ENCODE measurements around the gene ZBTB40.

ZBTB40 gene

GRCh38 chr1:22461678-22462527 is 10.3 kb downstream of the ZBTB40 start:
- in situ Hi-C loops (cut with MboI; ENCODE audit: low sequenced_read_pairs) = no loop called here

GRCh38 chr1:22462928-22463327 is 11.3 kb downstream of the ZBTB40 start:
- in situ Hi-C loops (cut with MboI; ENCODE audit: low sequenced_read_pairs) = no loop called here

GRCh38 chr1:22465015-22465565 is 13.4 kb downstream of the ZBTB40 start:
- in situ Hi-C loops (cut with MboI; ENCODE audit: low sequenced_read_pairs) = no loop called here

- in situ Hi-C loops (cut with MboI; ENCODE audit: low sequenced_read_pairs) = no loop called here
These were observed 14.0 kb downstream of the ZBTB40 start for GRCh38 chr1:22465671-22466070.

- in situ Hi-C loops (cut with MboI; ENCODE audit: low sequenced_read_pairs) = no loop called here
These were observed 18.6 kb downstream of the ZBTB40 start for GRCh38 chr1:22470227-22470626.

- in situ Hi-C loops (cut with MboI; ENCODE audit: low sequenced_read_pairs) = no loop called here
These were observed 19.4 kb downstream of the ZBTB40 start for GRCh38 chr1:22471078-22471477.

- in situ Hi-C loops (cut with MboI; ENCODE audit: low sequenced_read_pairs) = no loop called here
These were observed 20.0 kb downstream of the ZBTB40 start for GRCh38 chr1:22471610-22472009.

GRCh38 chr1:22472596-22472995 is 20.9 kb downstream of the ZBTB40 start:
- in situ Hi-C loops (cut with MboI; ENCODE audit: low sequenced_read_pairs) = no loop called here

- in situ Hi-C loops (cut with MboI; ENCODE audit: low sequenced_read_pairs) = no loop called here
These were observed 22.3 kb downstream of the ZBTB40 start for GRCh38 chr1:22473952-22474351.

GRCh38 chr1:22476566-22476965 is 24.9 kb downstream of the ZBTB40 start:
- in situ Hi-C loops (cut with MboI; ENCODE audit: low sequenced_read_pairs) = no loop called here

GRCh38 chr1:22483121-22483520 is 31.5 kb downstream of the ZBTB40 start:
- in situ Hi-C loops (cut with MboI; ENCODE audit: low sequenced_read_pairs) = no loop called here

- in situ Hi-C loops (cut with MboI; ENCODE audit: low sequenced_read_pairs) = no loop called here
These were observed 33.2 kb downstream of the ZBTB40 start for GRCh38 chr1:22484706-22485345.

GRCh38 chr1:22485431-22485830 is 33.8 kb downstream of the ZBTB40 start:
- in situ Hi-C loops (cut with MboI; ENCODE audit: low sequenced_read_pairs) = no loop called here

- in situ Hi-C loops (cut with MboI; ENCODE audit: low sequenced_read_pairs) = no loop called here
These were observed 36.1 kb downstream of the ZBTB40 start for GRCh38 chr1:22487781-22488180.

- in situ Hi-C loops (cut with MboI; ENCODE audit: low sequenced_read_pairs) = no loop called here
These were observed 36.7 kb downstream of the ZBTB40 start for GRCh38 chr1:22488319-22488718.

- in situ Hi-C loops (cut with MboI; ENCODE audit: low sequenced_read_pairs) = no loop called here
These were observed 37.6 kb downstream of the ZBTB40 start for GRCh38 chr1:22489278-22489677.

- in situ Hi-C loops (cut with MboI; ENCODE audit: low sequenced_read_pairs) = no loop called here
These were observed 38.2 kb downstream of the ZBTB40 start for GRCh38 chr1:22489823-22490222.

- in situ Hi-C loops (cut with MboI; ENCODE audit: low sequenced_read_pairs) = no loop called here
These were observed 38.7 kb downstream of the ZBTB40 start for GRCh38 chr1:22490309-22490708.

GRCh38 chr1:22491995-22492715 is 40.5 kb downstream of the ZBTB40 start:
- in situ Hi-C loops (cut with MboI; ENCODE audit: low sequenced_read_pairs) = no loop called here

GRCh38 chr1:22494144-22494543 is 42.5 kb downstream of the ZBTB40 start:
- in situ Hi-C loops (cut with MboI; ENCODE audit: low sequenced_read_pairs) = no loop called here

- in situ Hi-C loops (cut with MboI; ENCODE audit: low sequenced_read_pairs) = no loop called here
These were observed 43.4 kb downstream of the ZBTB40 start for GRCh38 chr1:22494943-22495579.
